Activated CD8-positive, alpha-beta memory T cell treated with anti-CD3 and anti-CD28 coated beads for 1 hour (primary cell): Measurements from ENCODE around the gene C12orf60.
A peak's percentile ranks its signal among the peaks of the same experiment; 100 is the strongest.

ENCODE experiments used
- DNase-seq, 2 donors: peaks; one replicate each; pipeline ENCODE4 v3.0.0-alpha.2; 2020; ENCODE audit warnings: low read depth in 1 of 2; ENCODE audit errors: extremely low read depth in 1 of 2

Gene C12orf60

GRCh38 chr12:14833952-14834351 lies 30.5 kb downstream of the C12orf60 start:
- DNase-seq = no peak

- DNase-seq = no peak
Observed at GRCh38 chr12:14834509-14834908, 31.0 kb downstream of the C12orf60 start.

- DNase-seq = no peak
Observed at GRCh38 chr12:14836336-14837210, 33.1 kb downstream of the C12orf60 start.

GRCh38 chr12:14839262-14839661 lies 35.8 kb downstream of the C12orf60 start:
- no peak for DNase-seq

GRCh38 chr12:14840616-14841015 lies 37.1 kb downstream of the C12orf60 start:
- DNase-seq = no peak

GRCh38 chr12:14841761-14842160 lies 38.3 kb downstream of the C12orf60 start:
- no peak for DNase-seq

- no peak for DNase-seq
Observed at GRCh38 chr12:14842315-14842714, 38.8 kb downstream of the C12orf60 start.

- no peak for DNase-seq
Observed at GRCh38 chr12:14843425-14843887, 40.0 kb downstream of the C12orf60 start, which contains the start of gene ART4. Gene ART4, minus strand, starts transcription at chr12:14843526. Its CDS starts 413 bp downstream, at chr12:14843113.

- DNase-seq = no peak
Observed at GRCh38 chr12:14844401-14844800, 40.9 kb downstream of the C12orf60 start.

- DNase-seq = peak in 1 of 2 donors; percentile 18
Observed at GRCh38 chr12:14845350-14845750, 41.9 kb downstream of the C12orf60 start.

GRCh38 chr12:14846042-14846587 lies 42.6 kb downstream of the C12orf60 start:
- no peak for DNase-seq

- no peak for DNase-seq
Observed at GRCh38 chr12:14846876-14847580, 43.6 kb downstream of the C12orf60 start.

- no peak for DNase-seq
Observed at GRCh38 chr12:14849661-14850060, 46.2 kb downstream of the C12orf60 start.

- no peak for DNase-seq
Observed at GRCh38 chr12:14850929-14851663, 47.6 kb downstream of the C12orf60 start.

- no peak for DNase-seq
Observed at GRCh38 chr12:14852880-14853279, 49.4 kb downstream of the C12orf60 start.

GRCh38 chr12:14853961-14854360 lies 50.5 kb downstream of the C12orf60 start:
- DNase-seq = no peak

- no peak for DNase-seq
Observed at GRCh38 chr12:14854586-14855183, 51.2 kb downstream of the C12orf60 start.

- no peak for DNase-seq
Observed at GRCh38 chr12:14858513-14858912, 55.0 kb downstream of the C12orf60 start.

- no peak for DNase-seq
Observed at GRCh38 chr12:14860490-14860889, 57.0 kb downstream of the C12orf60 start.

GRCh38 chr12:14868916-14869506 lies 65.5 kb downstream of the C12orf60 start:
- DNase-seq = no peak
